Transverse colon (tissue), 4 donors: ENCODE measurements around the gene EFCAB12. TPM values are rescaled to one million over a fixed set of nuclear protein-coding genes. Genes with fewer than 3 reads are reported as not detected.
"Not testable (repeated sequence)": the region's sequence is repeated elsewhere in the genome, so short reads cannot be mapped to it uniquely, and the experiment has no call there.

Source experiments
- DNase-seq: peaks from one replicate; pipeline ENCODE4 v3.0.0-alpha.2; 2019
- H3K27ac ChIP-seq, 4 donors: fragments of 200-600 bp; sonication (generic); 2 replicates each; pipeline ENCODE4 v1.5.1; 2016 to 2018; ENCODE audit warnings: inconsistent platforms in 4 of 4
- H3K27me3 ChIP-seq: fragments of 200-600 bp; sonication (generic); 2 replicates; pipeline ENCODE4 v1.5.1; 2017; ENCODE audit warnings: inconsistent platforms
- H3K36me3 ChIP-seq, 4 donors: fragments of 200-600 bp; sonication (generic); 2 replicates each; pipeline ENCODE4 v1.5.1; 2017 to 2019; ENCODE audit warnings: inconsistent platforms in 4 of 4
- H3K4me1 ChIP-seq, 4 donors: fragments of 200-600 bp; sonication (generic); 2 replicates each; pipeline ENCODE4 v1.5.1; 2017 to 2020; ENCODE audit warnings: inconsistent platforms in 4 of 4
- H3K4me3 ChIP-seq, 4 donors: fragments of 200-600 bp; sonication (generic); 1 replicate in 1 of 4; 2 replicates in 3 of 4; pipeline versions ENCODE4 v1.5.1 to v1.6.1; 2017 to 2019; ENCODE audit warnings: inconsistent platforms in 4 of 4
- H3K9me3 ChIP-seq, 2 donors: fragments of 200-600 bp; sonication (generic); 2 replicates each; pipeline ENCODE4 v1.5.1; 2017 to 2019; ENCODE audit warnings: inconsistent platforms in 2 of 2
- CTCF ChIP-seq, 5 experiments: fragments of 200-600 bp in 3 of 5; fragments of 450-650 bp in 2 of 5; sonication (generic) in 3 of 5; IDR thresholded peaks; 1 replicate in 2 of 5; 2 replicates in 3 of 5; pipeline ENCODE4 v1.5.1; 2016 to 2017; ENCODE audit warnings: antibody characterized with exemption in 5 of 5, inconsistent platforms in 3 of 5, mild to moderate bottlenecking in 2 of 5, moderate library complexity in 1 of 5
- EP300 ChIP-seq: sonication (generic); formaldehyde crosslinking; IDR thresholded peaks from one replicate; pipeline ENCODE4 v1.6.1; 2017; ENCODE audit warnings: antibody characterized with exemption, low read depth
- POLR2A ChIP-seq: fragments of 450-650 bp; IDR thresholded peaks from one replicate; pipeline ENCODE4 v1.6.1; 2016; ENCODE audit warnings: antibody characterized with exemption, mild to moderate bottlenecking, moderate library complexity
- POLR2AphosphoS5 ChIP-seq, 3 donors: sonication (generic); formaldehyde crosslinking; IDR thresholded peaks; one replicate each; pipeline ENCODE4 v1.6.1; 2016; ENCODE audit warnings: antibody characterized with exemption in 3 of 3
- WGBS, 2 donors: methylation state at CpG; one replicate each; pipeline ENCODE4 v1.1.5; 2018; ENCODE audit warnings: low coverage in 1 of 2; 5-methylcytosine and 5-hydroxymethylcytosine counted together
- in situ Hi-C, 4 donors: fragments of 200-750 bp; cut with MboI; loops; one replicate each; pipeline versions ENCODE4 v1.15.0 to v1.15.1; 2017; ENCODE audit warnings: low sequenced_read_pairs in 3 of 4, low pct_ligation_motif_present in 1 of 4, low pct_unique_long_range_greater_than_20kb in 1 of 4
- intact Hi-C: fragments of 100-400 bp; cut with DNase I; formaldehyde crosslinking; loops from one replicate; pipeline ENCODE4 v1.15.1; 2023; ENCODE audit warnings: low total_unique reads
- total RNA-seq, 4 donors: library from RNA; depleted of rRNA; stranded (reverse); fragments of >200 nt; gene quantifications; one replicate each; pipeline ENCODE4 v1.1.0, GENCODE V29; 2016

EFCAB12 gene
- total RNA-seq, 4 donors from 2014 or later = 0.14 to 0.32 TPM; not detected in 2

DNA sequence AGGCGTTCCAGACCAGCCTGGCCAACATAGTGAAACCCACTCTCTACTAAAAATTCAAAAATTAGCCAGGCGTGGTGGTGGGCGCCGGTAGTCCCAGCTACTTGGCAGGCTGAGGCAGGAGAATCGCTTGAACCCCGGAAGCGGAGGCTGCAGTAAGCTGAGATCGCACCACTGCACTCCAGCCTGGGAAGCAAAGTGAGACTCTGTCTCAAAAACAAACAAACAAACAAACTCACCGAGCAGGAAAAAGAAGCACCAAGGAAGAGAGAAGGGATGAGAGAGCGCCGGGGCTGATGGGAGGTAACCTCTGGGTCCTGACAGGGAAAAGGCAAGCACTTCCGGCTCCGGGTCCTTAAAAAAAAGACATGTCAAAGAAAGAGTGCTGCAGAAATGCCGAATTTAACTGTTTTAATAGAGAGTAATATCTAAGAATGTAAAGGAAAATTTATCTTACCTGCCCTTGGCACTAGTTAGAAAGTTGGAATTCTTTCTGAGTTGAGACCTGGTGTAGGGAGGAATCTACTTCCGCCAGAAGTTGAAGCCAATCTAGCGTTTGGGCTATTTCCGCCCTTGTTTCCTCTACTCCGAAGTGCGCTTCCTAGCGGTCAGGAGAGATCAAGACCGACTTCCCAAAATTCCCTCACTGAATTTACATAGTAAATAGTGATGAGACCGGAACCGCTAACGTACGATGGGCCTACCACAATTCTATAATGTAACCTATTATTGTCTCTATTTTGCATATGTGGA is 29.1 kb downstream of the EFCAB12 start:
- Histone ChIP-seq H3K4me1 (peaks cover 0 to 18% (median 12%) of the 10 kb centered on the region in 4 donors), H3K9me3 (no peaks in the 10 kb centered on the region), H3K36me3 (no peaks in the 10 kb centered on the region), H3K27ac (peak overlapping the region; percentile 86 to 91 (median 88)), H3K4me3 (peak overlapping the region; percentile 72 to 95 (median 88)), H3K27me3 (no peaks in the 10 kb centered on the region)
- intact Hi-C loops (no loop called here), in situ Hi-C loops (no loop called here)
- no peak for TF ChIP-seq POLR2A
- TF ChIP-seq EP300 = no peak
- TF ChIP-seq CTCF (IDR thresholded peaks at IDR 0.05) = peak; percentile 72 to 90 (median 79)
- peak in 1 of 3 donors; percentile 4 for TF ChIP-seq POLR2AphosphoS5 (IDR thresholded peaks at IDR 0.05)
- DNase-seq = peak; percentile 92
- WGBS, 2 donors = 0 to 1% methylated on average over 13 to 25 of the region's 25 CpGs

- Histone ChIP-seq H3K27ac (peak overlapping the region; percentile 86 to 91 (median 88)), H3K36me3 (no peaks in the 10 kb centered on the region), H3K27me3 (no peaks in the 10 kb centered on the region), H3K4me1 (peaks cover 0 to 18% (median 12%) of the 10 kb centered on the region in 4 donors), H3K4me3 (peak overlapping the region; percentile 72 to 95 (median 88)), H3K9me3 (no peaks in the 10 kb centered on the region)
- no peak for TF ChIP-seq EP300
- TF ChIP-seq POLR2AphosphoS5 (IDR thresholded peaks at IDR 0.05) = no peak
- no peak for TF ChIP-seq POLR2A
- TF ChIP-seq CTCF (IDR thresholded peaks at IDR 0.05) = no peak
- intact Hi-C loops = no loop called here
- in situ Hi-C loops = no loop called here
- DNase-seq = peak; percentile 22
- WGBS, 2 donors = 1% methylated on average over 18 of the region's 18 CpGs; no CpG with 5 or more reads in 1 of the 2 donors
These were observed 29.7 kb downstream of the EFCAB12 start for GRCh38 chr3:129398803-129399144.

- H3K27ac ChIP-seq, in situ Hi-C loops, H3K27me3 ChIP-seq, DNase-seq, H3K4me3 ChIP-seq, H3K9me3 ChIP-seq, intact Hi-C loops: not testable (repeated sequence)
- H3K36me3 ChIP-seq = peaks cover 0 to 24% (median 3%) of the 10 kb centered on the region in 4 donors
- WGBS, 2 donors = 82% methylated on average over 10 of the region's 17 CpGs; no CpG with 5 or more reads in 1 of the 2 donors
- H3K4me1 ChIP-seq = peaks cover 0 to 18% (median 14%) of the 10 kb centered on the region in 4 donors
These were observed 34.5 kb downstream of the EFCAB12 start for GRCh38 chr3:129393760-129394564.

- intact Hi-C loops (no loop called here), in situ Hi-C loops (no loop called here)
- Histone ChIP-seq H3K36me3 (peaks cover 0 to 24% (median 3%) of the 10 kb centered on the region in 4 donors), H3K4me3 (no peak overlapping the region), H3K27ac (no peak overlapping the region), H3K9me3 (no peaks in the 10 kb centered on the region), H3K27me3 (no peaks in the 10 kb centered on the region), H3K4me1 (peaks cover 0 to 13% (median 8%) of the 10 kb centered on the region in 4 donors)
- no peak for TF ChIP-seq POLR2A
- no peak for TF ChIP-seq POLR2AphosphoS5 (IDR thresholded peaks at IDR 0.05)
- no peak for TF ChIP-seq EP300
- no peak for TF ChIP-seq CTCF (IDR thresholded peaks at IDR 0.05)
- DNase-seq = no peak
- 85% methylated on average over 6 of the region's 6 CpGs; no CpG with 5 or more reads in 1 of the 2 donors for WGBS, 2 donors
These were observed 35.2 kb downstream of the EFCAB12 start for GRCh38 chr3:129393271-129393670.

- 92% methylated on average over 6 of the region's 8 CpGs; no CpG with 5 or more reads in 1 of the 2 donors for WGBS, 2 donors
- H3K9me3 ChIP-seq, H3K27me3 ChIP-seq, in situ Hi-C loops, intact Hi-C loops, H3K4me3 ChIP-seq, DNase-seq, H3K4me1 ChIP-seq, H3K27ac ChIP-seq: not testable (repeated sequence)
- H3K36me3 ChIP-seq = peaks cover 0 to 24% (median 3%) of the 10 kb centered on the region in 4 donors
These were observed 36.1 kb downstream of the EFCAB12 start for GRCh38 chr3:129392106-129392887.

DNA sequence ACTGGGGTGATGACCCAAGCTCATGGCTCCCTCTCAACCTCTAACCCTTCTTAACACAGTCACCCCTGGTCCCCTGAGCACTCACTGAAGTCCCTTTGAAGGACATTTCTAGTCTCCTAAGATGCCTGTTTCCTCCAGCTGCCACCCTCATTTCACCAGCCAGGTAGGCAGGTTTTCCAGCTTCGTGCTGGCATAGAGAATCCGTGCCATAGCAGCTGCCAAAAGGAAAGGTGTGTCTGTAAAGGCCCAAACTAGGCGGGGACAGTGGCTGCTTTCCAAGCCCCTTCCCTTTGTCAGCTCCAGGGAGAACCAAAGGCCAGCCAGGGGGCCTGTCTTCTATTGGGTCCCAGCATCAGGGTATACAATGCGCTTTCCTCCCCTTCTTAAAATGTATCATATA is 36.9 kb downstream of the EFCAB12 start:
- H3K4me1 ChIP-seq, in situ Hi-C loops, H3K27ac ChIP-seq, intact Hi-C loops, H3K4me3 ChIP-seq, H3K27me3 ChIP-seq, DNase-seq, H3K9me3 ChIP-seq: not testable (repeated sequence)
- peaks cover 0 to 24% (median 3%) of the 10 kb centered on the region in 4 donors for H3K36me3 ChIP-seq
- WGBS, 2 donors = 66% methylated on average over 4 of the region's 4 CpGs; no CpG with 5 or more reads in 1 of the 2 donors
